ENCODE measurements around the gene DENND1C.
"Not testable (repeated sequence)": the region's sequence is repeated elsewhere in the genome, so short reads cannot be mapped to it uniquely, and the experiment has no call there.

The DENND1C gene

DNA sequence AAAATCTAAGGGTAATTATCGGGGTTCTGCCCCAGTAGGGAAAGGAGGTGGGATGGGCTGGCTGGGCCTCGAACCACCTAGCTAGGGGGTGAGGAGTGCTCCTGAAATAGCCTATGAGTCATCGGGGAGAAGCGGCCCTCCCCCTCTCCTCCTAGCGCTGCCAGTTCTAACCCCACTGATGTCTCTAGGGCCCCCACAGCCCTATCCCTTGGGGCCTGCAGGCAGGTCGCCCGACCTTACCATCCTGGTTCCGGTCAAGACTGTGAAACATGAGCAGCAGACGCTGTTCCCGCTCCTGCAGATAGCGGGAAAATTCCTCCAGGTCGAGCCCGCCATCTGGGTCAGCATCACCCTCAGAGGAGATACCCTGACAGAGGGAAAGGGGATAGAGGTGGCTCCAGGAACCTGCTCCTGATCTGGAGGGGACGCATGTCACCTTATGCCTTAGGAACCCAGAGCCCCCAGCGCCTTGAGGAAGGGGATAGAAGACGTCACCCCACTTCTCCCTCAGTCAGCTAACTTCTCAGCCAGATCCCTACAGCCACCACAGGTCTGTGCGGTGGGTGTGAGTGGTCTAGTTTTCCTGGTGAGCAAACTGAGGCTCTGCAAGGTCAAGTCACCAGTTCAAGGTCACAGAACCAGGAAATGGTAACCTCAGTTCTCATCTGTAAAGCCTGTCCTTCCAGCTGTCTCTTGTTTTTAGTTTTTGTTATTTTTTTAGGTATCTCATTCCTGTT, 23.5 kb downstream of the DENND1C start:
- no peak for DNase-seq (ENCODE audit: low read depth in 3 of 3, low spot score in 1 of 3)

DNA sequence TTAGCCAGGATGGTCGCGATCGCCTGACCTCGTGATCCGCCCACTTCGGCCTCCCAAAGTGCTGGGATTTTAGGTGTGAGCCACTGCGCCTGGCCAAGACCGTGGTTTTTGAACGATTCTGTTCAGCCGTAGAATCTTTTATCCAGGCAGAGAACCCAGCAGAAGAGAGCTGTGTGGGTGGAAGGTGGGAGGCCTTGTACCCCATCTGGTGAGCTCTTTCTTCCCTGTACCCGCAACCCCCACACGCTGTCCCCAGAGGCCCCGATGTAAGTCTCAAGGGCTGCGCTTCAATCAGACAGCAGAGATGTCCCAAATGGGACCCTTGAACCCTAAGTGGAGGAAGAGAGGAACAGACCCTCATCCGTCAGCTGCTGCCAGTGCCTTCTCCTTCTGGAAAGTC, 25.7 kb downstream of the DENND1C start:
- DNase-seq (ENCODE audit: low read depth in 3 of 3, low spot score in 1 of 3) = no peak

DNA sequence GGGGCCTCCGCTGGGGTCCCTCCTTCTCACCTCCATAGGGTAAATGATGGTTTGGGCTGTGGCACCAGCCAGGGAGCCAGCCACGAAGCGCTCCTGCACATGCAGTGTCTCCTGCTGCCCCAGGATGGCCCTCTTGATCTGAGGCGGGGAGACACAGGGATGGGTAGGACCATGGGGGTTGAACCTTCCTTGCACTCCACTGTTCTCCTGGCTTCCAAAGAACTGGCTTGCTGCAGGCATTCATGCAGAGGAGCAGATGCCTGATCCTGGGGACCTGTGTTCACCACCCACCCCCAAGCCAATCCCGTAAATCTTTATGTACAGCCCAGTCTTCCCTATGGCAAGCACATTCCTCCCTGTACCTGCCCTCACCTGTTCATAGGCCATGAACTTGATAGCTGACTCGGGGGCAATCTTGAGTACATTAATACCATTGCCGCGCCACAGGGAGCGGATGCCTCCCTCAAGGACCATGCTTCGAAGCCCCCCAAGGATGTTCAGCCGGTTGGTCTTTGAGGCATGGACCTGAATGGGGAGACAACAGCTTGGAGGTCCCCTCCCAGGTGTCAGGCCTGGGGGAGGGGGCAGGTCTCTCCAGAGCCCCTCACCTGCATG, 27.5 kb downstream of the DENND1C start:
- no peak for DNase-seq (ENCODE audit: low read depth in 3 of 3, low spot score in 1 of 3)

DNA sequence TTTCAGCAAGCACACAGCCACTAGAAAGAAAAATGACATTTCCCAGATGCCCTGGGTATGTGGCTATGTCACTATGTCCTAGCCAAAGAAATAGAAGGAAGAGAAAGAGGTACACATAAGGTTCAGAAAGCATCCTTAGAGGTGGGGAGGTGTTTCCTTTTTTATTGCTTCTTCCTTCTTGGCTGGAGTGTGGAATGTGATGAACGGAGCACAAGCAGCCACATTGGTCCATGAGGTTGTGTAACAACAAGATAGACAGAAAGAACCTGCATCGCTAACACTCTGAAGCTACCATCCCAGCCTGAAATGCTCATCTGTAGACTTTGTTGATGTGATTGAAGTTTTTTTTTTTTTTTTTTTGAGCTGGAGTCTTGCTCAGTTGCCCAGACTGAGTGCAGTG, 28.7 kb downstream of the DENND1C start:
- DNase-seq (ENCODE audit: low read depth in 3 of 3, low spot score in 1 of 3) = no peak

DNA sequence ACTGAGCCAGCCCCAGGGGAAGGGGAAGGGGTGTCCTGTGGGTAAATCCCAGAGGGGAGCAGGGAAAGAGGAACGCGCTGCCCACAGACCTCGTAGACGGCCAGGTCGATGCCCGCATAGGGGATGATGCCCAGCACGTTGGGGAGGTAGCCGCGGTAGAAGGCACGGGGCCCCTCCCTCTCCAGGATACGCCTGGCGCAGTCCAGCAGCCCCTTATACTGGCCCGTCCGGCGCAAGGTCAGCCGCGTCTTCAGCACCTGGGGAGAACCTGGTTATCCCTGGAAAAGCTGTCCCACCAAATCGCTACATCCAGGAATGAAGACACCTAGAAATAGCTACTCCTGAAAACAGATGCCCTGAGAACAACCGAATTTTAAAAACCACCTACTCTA, 29.4 kb downstream of the DENND1C start:
- DNase-seq (ENCODE audit: low read depth in 3 of 3, low spot score in 1 of 3) = no peak

DNA sequence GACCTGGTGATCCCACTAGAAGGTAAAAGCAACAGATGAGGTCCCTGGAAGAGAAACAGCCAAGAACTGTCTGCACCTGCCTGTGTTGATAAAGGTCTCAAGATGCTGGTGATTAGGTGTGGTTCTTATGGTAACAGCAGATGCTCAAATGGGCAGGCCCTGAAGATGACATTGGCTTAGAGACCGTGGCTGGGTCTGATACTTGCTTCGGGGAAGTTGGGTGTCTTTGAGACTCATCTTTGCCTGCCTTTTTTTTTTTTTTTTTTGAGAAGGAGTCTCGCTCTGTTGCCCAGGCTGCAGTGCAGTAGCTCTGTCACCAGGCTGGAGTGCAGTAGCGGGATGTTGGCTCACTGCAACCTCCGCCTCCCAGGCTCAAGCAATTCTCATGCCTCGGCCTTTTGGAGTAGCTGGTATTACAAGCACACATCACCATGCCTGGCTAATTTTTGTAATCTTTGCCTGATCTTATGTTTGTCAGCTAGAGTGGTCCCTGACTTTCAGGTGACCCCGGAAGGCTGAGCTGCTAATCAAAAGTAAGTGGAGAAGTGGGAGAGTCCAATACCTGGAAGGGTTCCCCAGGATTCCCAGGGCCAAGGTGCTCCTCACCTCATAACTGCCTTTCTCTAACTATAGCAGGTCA, 29.9 kb downstream of the DENND1C start:
- no peak for DNase-seq (ENCODE audit: low read depth in 3 of 3, low spot score in 1 of 3)

DNA sequence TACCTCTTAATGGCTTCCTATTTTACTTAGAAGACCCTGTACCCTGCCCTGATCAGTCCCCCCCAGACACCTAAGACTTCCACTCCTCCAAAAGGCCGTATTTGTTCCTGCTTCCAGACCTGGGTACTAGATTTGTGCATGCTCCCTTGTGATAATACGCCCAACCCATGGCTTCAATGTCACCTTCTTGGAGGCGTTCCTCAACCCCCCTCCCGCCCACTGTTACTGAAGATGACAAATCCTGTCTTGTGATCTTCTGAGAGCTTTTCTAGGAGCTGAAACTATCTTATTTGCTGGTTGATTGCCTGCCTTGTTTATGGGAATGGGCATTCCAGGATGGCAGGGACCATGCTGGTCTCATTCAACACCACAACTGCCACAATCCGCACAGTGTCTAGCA, 31.4 kb downstream of the DENND1C start:
- DNase-seq (ENCODE audit: low read depth in 3 of 3, low spot score in 1 of 3) = no peak

DNA sequence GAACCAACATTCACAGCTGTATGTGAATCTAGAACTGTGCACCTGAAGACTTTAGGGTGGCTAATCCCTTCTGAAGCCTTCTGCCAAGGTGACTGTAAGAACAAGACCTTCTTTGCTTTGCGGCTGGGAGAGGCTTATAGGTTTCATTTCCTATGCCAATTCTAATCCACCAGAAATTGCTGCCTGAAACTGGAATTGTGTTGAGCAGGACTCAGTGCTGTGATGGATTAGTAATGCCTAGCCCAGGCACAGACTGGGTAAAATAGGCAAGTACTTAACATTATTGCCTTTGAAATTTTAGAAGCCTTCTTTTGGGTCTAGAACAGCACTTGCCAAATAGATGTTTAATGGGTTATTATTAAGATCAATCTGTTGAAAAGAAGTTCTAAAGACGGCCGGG, 33.5 kb downstream of the DENND1C start:
- no peak for DNase-seq (ENCODE audit: low read depth in 3 of 3, low spot score in 1 of 3)

DNA sequence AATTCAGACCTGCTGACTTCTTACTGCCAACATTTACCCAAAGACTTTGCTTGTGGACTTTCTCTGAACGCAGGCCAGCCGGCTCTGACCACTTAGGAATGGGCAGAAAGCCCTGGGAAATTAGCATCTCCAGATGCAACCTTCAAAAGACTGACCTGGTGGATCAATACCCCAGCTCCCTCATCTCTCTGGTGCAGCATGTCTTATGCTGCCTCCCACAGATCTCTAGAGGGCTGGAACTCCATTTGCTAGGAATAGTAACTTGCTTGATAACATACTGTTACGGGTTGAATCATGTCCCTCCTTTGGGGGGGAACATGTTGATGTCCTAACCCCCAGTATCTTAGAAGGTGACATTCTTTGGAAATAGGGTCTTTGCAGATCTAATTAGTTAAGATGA, 35.1 kb downstream of the DENND1C start:
- DNase-seq (ENCODE audit: low read depth in 3 of 3, low spot score in 1 of 3) = no peak

DNA sequence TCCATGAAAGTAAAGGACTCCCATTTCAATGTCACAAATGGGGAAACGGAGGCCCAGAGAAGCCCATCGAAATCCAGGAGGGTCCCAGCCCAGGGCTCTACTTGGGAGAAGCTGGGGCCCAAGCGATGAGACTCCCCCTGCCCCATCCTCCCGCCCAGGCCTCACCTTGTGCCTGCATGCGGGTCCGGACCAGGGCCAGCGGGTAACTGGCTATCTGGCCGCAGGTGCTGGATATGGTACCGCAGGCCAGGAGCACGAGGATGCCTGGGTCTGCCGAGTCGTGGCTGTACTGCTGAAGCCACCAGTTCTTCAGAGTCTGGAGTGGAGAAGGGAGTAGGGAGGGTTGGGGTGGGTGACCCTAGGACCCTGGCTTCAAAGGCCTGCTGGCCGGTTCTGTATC, 37.6 kb downstream of the DENND1C start:
- DNase-seq (ENCODE audit: low read depth in 3 of 3, low spot score in 1 of 3) = no peak

DNA sequence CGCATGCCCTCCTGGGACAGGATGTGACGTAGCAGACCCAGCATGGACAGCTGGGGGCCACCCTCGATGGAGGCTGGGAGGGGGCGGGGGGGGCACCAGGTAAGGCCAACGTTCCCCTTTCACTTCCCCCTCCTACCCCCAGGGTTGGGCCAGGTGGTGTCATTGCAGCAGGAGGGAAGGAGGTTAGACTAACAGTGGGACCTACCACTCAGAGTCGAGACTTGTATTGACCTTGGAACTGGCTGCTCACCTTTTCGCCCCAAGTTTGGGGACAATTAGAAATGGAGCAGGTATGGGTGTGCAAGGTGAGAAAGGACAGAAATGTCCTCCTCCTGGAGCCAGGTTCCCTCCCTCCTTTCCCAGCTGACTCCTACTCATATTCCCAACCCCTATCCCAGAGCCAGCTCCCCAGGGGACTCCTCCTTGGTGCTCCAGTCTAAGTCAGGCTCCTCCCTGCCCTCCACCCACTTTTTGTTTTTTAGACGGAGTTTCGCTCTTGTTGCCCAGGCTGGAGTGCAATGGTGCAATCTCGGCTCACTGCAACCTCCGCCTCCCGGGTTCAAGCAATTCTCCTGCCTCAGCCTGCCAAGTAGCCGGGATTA, 39.4 kb downstream of the DENND1C start:
- DNase-seq (ENCODE audit: low read depth in 3 of 3, low spot score in 1 of 3) = no peak

DNA sequence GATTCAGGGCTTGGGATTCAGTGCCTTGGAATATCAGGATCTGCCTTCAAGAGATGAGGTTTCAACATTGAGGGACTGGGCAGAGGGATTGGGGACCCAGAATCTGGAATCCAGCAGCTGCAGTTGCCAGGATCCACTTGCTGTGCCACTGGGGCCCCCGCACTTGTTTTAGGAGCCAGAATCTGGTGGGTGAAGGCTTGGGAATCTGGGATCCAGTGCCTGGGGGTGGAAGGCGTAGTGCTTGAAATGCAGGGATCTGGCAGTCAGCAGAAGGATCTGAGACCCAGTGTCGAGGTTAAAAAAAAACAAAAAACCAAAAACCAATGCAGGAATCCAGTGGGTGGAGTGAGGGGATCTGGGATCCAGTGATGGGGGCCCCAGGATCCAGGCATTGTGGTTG, 40.7 kb downstream of the DENND1C start:
- DNase-seq (ENCODE audit: low read depth in 3 of 3, low spot score in 1 of 3) = no peak

DNA sequence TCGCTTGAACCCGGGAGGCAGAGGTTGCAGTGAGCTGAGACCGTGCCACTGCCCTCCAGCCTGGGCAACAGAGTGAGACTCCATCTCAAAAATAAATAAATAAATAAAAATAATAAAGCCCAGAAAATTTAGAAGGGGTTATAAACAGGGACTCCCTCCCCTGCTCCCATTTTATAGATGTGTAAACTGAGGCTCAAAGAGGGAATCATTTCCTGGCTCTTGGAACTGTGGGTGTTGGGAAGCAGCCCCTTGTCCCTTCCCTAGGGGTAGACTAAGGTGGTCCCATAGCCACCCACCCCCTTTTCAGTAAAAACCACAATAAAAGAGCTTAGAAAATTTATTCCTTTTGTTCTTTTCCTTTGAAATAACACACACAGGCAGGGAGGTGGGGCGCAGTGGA, 41.8 kb downstream of the DENND1C start:
- DNase-seq (ENCODE audit: low read depth in 3 of 3, low spot score in 1 of 3) = no peak

DNA sequence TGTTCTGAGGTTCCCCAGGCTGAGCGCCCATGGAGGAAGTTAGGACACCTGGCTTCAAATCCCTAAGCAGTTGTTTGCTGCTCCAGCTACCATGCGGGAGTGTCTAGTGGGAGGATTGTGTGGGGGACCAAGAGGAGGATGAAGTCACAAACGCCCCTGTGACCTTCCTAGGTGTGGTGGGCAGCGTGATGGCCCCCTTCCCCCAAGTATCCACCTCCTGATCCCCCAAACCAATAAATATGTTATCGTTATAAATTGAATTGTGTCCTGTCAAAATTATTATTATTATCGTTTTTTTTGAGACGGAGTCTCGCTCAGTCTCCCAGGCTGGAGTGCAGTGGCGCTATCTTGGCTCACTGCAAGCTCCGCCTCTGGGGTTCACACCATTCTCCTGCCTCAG, 47.9 kb downstream of the DENND1C start, which contains the start of gene SLC25A41:
TSS of gene SLC25A41 (minus strand) at position 101 of the 400 bp plus-strand sequence. CDS start at position 31, 70 bp downstream.
- no peak for DNase-seq (ENCODE audit: low read depth in 3 of 3, low spot score in 1 of 3)

DNA sequence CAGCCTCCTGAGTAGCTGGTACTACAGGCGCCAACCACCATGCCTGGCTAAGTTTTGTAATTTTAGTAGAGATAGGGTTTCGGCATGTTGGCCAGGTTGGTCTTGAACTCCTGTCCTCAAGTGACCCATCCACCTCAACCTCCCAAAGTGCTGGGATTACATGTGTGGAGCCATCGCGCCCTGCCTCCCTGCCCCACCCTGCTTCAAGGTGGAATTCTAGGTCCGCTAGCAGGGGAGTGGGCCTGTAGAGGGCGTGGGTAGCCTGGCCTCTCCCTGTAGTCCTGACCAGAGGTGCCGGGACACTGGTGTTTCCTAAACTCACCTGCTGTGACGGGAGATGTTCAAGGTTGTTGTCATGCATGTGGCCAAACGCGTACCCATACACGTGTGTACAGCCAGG, 48.4 kb downstream of the DENND1C start:
- DNase-seq (ENCODE audit: low read depth in 3 of 3, low spot score in 1 of 3) = no peak

DNA sequence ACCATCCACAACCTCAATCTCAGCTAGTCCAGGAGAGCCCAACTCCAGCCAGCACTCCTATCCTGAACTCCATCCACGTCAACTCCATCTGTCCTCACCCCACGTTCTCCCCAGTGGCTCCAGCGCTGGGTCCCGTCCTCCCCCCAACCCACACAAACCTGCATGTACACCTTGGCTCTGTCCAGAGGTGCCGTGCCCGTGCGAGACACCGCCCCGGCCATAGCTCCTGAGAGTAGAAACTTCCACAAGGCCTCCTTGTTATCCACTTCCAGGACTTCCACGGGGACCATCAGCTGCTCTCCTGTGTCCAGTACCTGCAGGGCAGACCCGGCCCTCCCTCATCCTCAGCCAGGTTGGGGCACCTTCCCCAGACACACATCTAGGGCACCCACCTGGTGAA, 49.7 kb downstream of the DENND1C start:
- no peak for DNase-seq (ENCODE audit: low read depth in 3 of 3, low spot score in 1 of 3)

DNA sequence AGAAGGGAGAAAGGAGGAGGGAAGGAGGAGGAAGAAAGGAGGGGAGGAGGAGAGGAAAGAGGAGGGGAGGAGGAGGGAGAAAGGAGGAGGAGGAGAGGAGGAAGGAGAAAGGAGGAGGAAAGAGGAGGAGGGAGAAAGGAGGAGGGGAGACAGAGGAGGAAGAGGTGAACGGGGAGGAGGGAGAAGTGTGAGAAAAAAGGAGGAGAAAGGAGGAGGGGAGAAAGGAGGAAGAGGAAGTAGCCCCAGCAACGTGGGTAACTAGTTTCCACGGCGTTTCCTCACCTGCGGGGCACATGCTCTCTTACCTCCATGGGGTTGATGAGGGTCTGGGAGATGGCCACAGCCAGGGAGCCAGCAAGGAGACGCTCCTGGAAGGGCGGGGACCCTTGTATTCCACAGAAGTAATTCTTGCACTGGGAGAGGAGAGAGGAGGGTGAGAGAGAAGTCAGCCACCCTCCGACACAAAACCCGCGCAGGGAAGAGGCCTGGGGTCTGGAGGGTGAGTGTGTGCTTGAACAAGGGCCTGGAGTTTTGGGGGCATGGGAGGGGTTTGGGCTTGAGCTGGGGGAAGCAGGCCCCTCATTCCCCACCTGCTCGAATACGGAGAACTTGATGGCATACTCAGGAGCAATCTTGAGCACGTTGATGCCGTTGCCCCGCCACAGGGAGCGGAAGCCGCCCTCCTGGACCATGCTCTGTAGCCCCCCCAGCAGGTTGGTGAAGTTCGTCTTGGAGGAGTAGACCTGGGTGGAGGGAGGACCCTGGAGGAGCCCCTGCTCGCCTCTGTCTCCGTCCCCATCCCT, 52.0 kb downstream of the DENND1C start:
- no peak for DNase-seq (ENCODE audit: low read depth in 3 of 3, low spot score in 1 of 3)

DNA sequence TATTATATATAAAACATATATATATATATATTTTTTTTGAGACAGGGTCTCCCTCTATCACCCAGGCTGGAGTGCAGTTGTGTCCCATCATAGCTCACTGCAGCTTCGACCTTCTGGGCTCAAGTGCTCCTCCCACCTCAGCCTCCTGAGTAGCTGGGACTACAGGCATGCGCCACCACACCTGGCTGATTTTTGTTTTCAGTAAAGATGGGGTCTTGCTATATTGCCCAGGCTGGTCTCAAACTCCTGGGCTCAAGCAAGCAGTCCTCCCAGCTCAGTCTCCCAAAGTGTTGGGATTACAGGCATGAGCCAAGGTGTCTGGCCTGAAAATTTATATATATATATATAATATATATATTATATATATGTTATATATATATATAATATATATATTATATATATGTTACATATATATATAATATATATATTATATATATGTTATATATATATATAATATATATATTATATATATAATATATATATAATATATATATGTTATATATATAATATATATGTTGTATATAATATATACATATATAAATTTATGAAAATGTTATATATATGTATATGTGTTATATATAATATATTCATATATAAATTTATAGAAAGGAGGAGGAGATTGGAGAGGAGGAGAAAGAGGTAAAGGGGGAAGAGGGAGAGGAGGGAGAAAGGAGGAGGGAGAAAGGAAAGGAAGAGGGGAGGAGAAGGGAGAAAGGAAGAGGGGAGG, 52.7 kb downstream of the DENND1C start:
- not testable (repeated sequence) for DNase-seq (ENCODE audit: low read depth in 3 of 3, low spot score in 1 of 3)

DNA sequence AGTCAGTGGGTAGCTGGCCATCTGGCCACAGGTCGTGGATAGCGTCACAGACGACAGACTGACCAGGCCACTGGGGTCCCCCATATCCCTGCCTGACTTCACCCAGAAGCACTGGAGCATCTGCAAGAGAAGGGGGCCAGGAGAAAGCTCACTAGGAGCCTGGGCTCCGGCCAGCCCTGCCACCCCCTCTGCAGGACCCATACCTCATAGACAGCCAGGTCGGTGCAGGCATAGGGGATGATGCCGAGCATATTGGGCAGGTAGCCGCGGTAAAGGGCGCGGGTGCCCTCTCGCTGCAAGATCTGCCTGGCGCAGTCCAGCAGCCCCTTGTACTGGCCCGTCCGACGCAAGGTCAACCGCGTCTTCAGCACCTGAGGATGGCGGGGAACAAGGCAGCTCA, 54.5 kb downstream of the DENND1C start:
- DNase-seq (ENCODE audit: low read depth in 3 of 3, low spot score in 1 of 3) = no peak

DNA sequence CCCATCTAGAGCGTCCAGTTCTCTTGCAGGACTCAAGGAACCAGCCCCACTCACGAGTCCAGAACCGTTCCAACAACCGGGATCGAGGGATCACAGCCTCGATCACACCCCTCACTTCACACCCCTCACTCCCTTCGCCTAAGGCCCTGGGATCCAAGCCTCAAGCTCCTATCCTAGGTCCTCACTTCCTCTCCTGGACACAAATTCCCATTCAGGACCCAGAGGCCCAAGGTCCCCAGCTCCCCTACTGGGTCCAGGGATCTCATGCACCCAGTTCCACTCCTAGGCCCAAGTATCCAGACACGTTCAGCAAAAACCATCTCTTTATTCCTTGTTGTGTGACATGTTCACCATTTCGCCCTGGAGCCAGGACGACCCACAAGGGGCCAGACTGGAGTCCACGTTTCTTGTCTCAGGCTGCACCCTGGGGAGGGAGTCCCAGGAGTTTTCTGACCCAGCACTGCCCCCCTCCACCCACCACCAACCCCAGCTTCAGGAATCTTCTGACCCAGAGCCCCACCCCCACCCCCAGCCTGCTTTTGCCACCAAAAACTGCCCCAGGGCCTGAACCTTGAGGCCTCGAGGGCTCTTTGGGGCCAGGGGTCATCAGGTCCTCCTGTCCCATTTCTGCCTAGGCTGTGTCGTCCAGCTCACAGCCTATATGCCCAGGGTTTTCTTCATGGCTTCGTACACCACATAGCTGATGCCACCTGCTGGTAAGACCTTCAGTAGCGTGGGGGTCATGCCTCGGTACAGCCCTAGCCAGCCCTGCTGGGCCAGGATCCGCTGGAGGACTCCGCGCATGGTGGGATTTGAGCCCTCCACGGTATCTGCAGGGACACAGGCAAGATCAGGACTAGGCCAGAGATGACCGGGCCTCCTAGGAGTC, 55.6 kb downstream of the DENND1C start:
- no peak for DNase-seq (ENCODE audit: low read depth in 3 of 3, low spot score in 1 of 3)

Data from stimulated activated CD4-positive, alpha-beta T cell treated with anti-CD3 and anti-CD28 coated beads, TNF-alpha, amount 100 ng/mL, for 1 hour (primary cell).